Endothelial cell of umbilical vein (primary cell): ENCODE measurements around the gene DLG1. TPM values are rescaled to one million over a fixed set of nuclear protein-coding genes. Genes with fewer than 3 reads are reported as not detected.

Experiments used
- BruUV-seq: library from RNA; stranded (reverse); fragments of 400-500 nt; replicated peaks from 2 replicates; lab custom pipeline; 2021; lab: Mats Ljungman, UMichigan
- CTCF ChIA-PET: fragments of 300-600, 350-600 bp; sonication (Branson Sonifier 250); formaldehyde crosslinking; loops from one replicate; lab custom pipeline; 2021; ENCODE audit warnings: antibody characterized with exemption, inconsistent platforms; lab: Charles Lee
- POLR2A ChIA-PET: fragments of 300-600, 350-600 bp; sonication (Branson Sonifier 250); formaldehyde crosslinking; loops from one replicate; lab custom pipeline; 2021; ENCODE audit warnings: antibody characterized with exemption, inconsistent platforms; lab: Charles Lee
- DNase-seq: peaks from one replicate; pipeline ENCODE4 v3.0.0-alpha.2; 2011; ENCODE audit warnings: low read depth, low spot score
- FAIRE-seq: peaks from 2 replicates; lab custom pipeline; 2011; peaks lifted over from hg19 to GRCh38; lab: Jason Lieb, UNC
- H2AFZ ChIP-seq: 2 replicates; pipeline ENCODE4 v1.6.0; 2012; ENCODE audit warnings: low read depth, low read length, control low read depth, inconsistent platforms
- H3K27ac ChIP-seq: 2 replicates; pipeline ENCODE4 v1.5.1; 2011; ENCODE audit warnings: low read depth, mild to moderate bottlenecking, control low read depth, low read length, moderate library complexity; ENCODE audit not compliant: insufficient read depth
- H3K27me3 ChIP-seq, 2 experiments: 2 replicates each; pipeline versions ENCODE4 v1.6.0 to v1.6.1; 2011; ENCODE audit warnings: low read length in 2 of 2, mixed read lengths in 1 of 2; ENCODE audit not compliant: control insufficient read depth in 2 of 2, insufficient read depth in 2 of 2
- H3K36me3 ChIP-seq, 2 experiments: 2 replicates in 1 of 2; 3 replicates in 1 of 2; pipeline ENCODE4 v1.5.1; 2011; ENCODE audit warnings: low read length in 2 of 2, mild to moderate bottlenecking in 1 of 2, moderate library complexity in 1 of 2; ENCODE audit not compliant: control insufficient read depth in 2 of 2, insufficient read depth in 2 of 2; ENCODE audit errors: extremely low read depth in 1 of 2
- H3K4me1 ChIP-seq: 3 replicates; pipeline ENCODE4 v1.5.1; 2011; ENCODE audit warnings: mild to moderate bottlenecking, low read length; ENCODE audit not compliant: control insufficient read depth, insufficient read depth; ENCODE audit errors: extremely low read depth
- H3K4me2 ChIP-seq: 2 replicates; pipeline ENCODE4 v1.6.1; 2011; ENCODE audit warnings: low read length, control low read depth, mixed read lengths; ENCODE audit not compliant: insufficient read depth
- H3K4me3 ChIP-seq, 3 experiments: fragments of 200-600 bp in 1 of 3; sonication (generic), shearing (Covaris generic) in 1 of 3; replicated peaks in 1 of 3; 2 replicates each; pipeline ENCODE4 v1.5.1; 2011 to 2016; ENCODE audit warnings: control low read depth in 3 of 3, low read length in 3 of 3, mild to moderate bottlenecking in 2 of 3, inconsistent platforms in 1 of 3, low read depth in 1 of 3, moderate library complexity in 1 of 3; ENCODE audit not compliant: insufficient read depth in 1 of 3
- H3K79me2 ChIP-seq: 2 replicates; pipeline ENCODE4 v1.6.0; 2012; ENCODE audit warnings: low read length, inconsistent platforms; ENCODE audit not compliant: control insufficient read depth, insufficient read depth
- H3K9ac ChIP-seq: replicated peaks from 2 replicates; pipeline ENCODE3; 2011; ENCODE audit warnings: low read length, control low read depth; ENCODE audit not compliant: insufficient read depth; ENCODE audit errors: extremely low read depth
- H3K9me1 ChIP-seq: replicated peaks from 3 replicates; pipeline ENCODE4 v1.6.0; 2011; ENCODE audit warnings: mild to moderate bottlenecking, low read length; ENCODE audit not compliant: control insufficient read depth, insufficient read depth; ENCODE audit errors: extremely low read depth
- H3K9me3 ChIP-seq: replicated peaks from 2 replicates; pipeline ENCODE4 v1.5.1; 2012; ENCODE audit warnings: low read length, inconsistent platforms; ENCODE audit not compliant: control insufficient read depth, insufficient read depth
- H4K20me1 ChIP-seq: replicated peaks from 2 replicates; pipeline ENCODE3; 2011; ENCODE audit warnings: mild to moderate bottlenecking, low read length; ENCODE audit not compliant: control insufficient read depth, insufficient read depth; ENCODE audit errors: extremely low read depth
- EZH2 ChIP-seq: IDR thresholded peaks from 2 replicates; pipeline ENCODE4 v1.6.1; 2012; ENCODE audit warnings: borderline replicate concordance, low read depth, mild to moderate bottlenecking, moderate library complexity, low read length, inconsistent platforms; ENCODE audit not compliant: severe bottlenecking
- FOS ChIP-seq: IDR thresholded peaks from 2 replicates; pipeline ENCODE4 v1.6.1; 2011; ENCODE audit warnings: mild to moderate bottlenecking, low read length, moderate library complexity, borderline replicate concordance; ENCODE audit not compliant: insufficient read depth
- GATA2 ChIP-seq: IDR thresholded peaks from 2 replicates; pipeline ENCODE4 v1.7.0; 2011; ENCODE audit warnings: low read depth, mild to moderate bottlenecking, moderate library complexity, mixed read lengths, low read length; ENCODE audit not compliant: insufficient read length, insufficient read depth
- JUN ChIP-seq: IDR thresholded peaks from 2 replicates; pipeline ENCODE4 v1.6.1; 2011; ENCODE audit warnings: borderline replicate concordance, low read depth; ENCODE audit not compliant: insufficient read length, insufficient read depth
- MAX ChIP-seq: IDR thresholded peaks from 2 replicates; pipeline ENCODE4 v1.6.1; 2011; ENCODE audit not compliant: insufficient read depth, insufficient read length
- MYC ChIP-seq: IDR thresholded peaks from one replicate; pipeline ENCODE4 v1.6.1; 2011; ENCODE audit warnings: mild to moderate bottlenecking, low read depth, low read length
- POLR2A ChIP-seq: IDR thresholded peaks from 2 replicates; pipeline ENCODE4 v1.6.1; 2012; ENCODE audit warnings: low read depth, mild to moderate bottlenecking, control low read depth, low read length
- POLR2AphosphoS5 ChIP-seq: IDR thresholded peaks from 2 replicates; pipeline ENCODE4 v1.6.1; 2012; ENCODE audit warnings: low read depth, mild to moderate bottlenecking, control low read depth, low read length, moderate library complexity; ENCODE audit not compliant: insufficient read depth
- dilution Hi-C: fragments of 300-500 bp; cut with MboI; formaldehyde crosslinking; loops from one replicate; pipeline ENCODE4 v1.15.0; 2019; ENCODE audit warnings: low sequenced_read_pairs; ENCODE audit not compliant: extremely low pct_ligation_motif_present
- intact Hi-C: fragments of 100-400 bp; cut with micrococcal nuclease; formaldehyde crosslinking; loops from one replicate; pipeline ENCODE4 v1.10.0; 2022
- polyA plus RNA-seq, 4 experiments: library from polyadenylated mRNA; depleted of rRNA in 3 of 4; stranded (reverse) in 3 of 4; unstranded in 1 of 4; fragments of >200 nt; gene quantifications; 2 replicates each; pipeline versions ENCODE4 v1.2.1 to v1.2.3, GENCODE V29; 2011 to 2012; ENCODE audit warnings: missing spikeins in 1 of 4
- total RNA-seq: library from RNA; stranded (reverse); gene quantifications from 2 replicates; pipeline ENCODE4 v1.2.3, GENCODE V29; 2021
- TF ChIP-seq, protein P1 (sequence below), 2 donors: IDR thresholded peaks; 1 replicate in 1 of 2; 2 replicates in 1 of 2; pipeline ENCODE4 v1.5.1; 2011; ENCODE audit warnings: low read length in 2 of 2, mild to moderate bottlenecking in 2 of 2, moderate library complexity in 2 of 2, control low read depth in 1 of 2, inconsistent platforms in 1 of 2, low read depth in 1 of 2; ENCODE audit not compliant: insufficient read depth in 1 of 2; ENCODE audit errors: extremely low read depth in 1 of 2

DLG1 gene
- total and polyA plus RNA-seq, 2 donors (not counting 3 experiments of a cell fraction or from before 2014, with no cell fraction given): 26.5 to 80.1 TPM

GRCh38 chr3:197343111-197343510 is 44.7 kb upstream of the DLG1 start:
- CTCF ChIA-PET: interaction anchor here (0.9 kb wide), 1 partner anchor 12 kb away, joined by 4 read pairs; no protein-coding TSS in a partner anchor
- FAIRE-seq (no peak), DNase-seq (no peak)
- no peaks in the 10 kb centered on the region for H3K79me2 ChIP-seq
- H3K4me2 ChIP-seq: no peak overlapping the region
- BruUV-seq: no TSS peak
- no peaks in the 10 kb centered on the region for H4K20me1 ChIP-seq
- H3K4me3 ChIP-seq: no peak overlapping the region
- H2AFZ ChIP-seq: no peak overlapping the region
- no peaks in the 10 kb centered on the region for H3K9me3 ChIP-seq
- no peaks in the 10 kb centered on the region for H3K4me1 ChIP-seq
- no peak overlapping the region for H3K9ac ChIP-seq
- dilution Hi-C loops (no loop called here), intact Hi-C loops (no loop called here)
- TF ChIP-seq JUN (no peak), MAX (no peak), POLR2A (no peak), POLR2AphosphoS5 (no peak), EZH2 (no peak), FOS (no peak), GATA2 (no peak), MYC (no peak)
- TF ChIP-seq, protein P1, sequence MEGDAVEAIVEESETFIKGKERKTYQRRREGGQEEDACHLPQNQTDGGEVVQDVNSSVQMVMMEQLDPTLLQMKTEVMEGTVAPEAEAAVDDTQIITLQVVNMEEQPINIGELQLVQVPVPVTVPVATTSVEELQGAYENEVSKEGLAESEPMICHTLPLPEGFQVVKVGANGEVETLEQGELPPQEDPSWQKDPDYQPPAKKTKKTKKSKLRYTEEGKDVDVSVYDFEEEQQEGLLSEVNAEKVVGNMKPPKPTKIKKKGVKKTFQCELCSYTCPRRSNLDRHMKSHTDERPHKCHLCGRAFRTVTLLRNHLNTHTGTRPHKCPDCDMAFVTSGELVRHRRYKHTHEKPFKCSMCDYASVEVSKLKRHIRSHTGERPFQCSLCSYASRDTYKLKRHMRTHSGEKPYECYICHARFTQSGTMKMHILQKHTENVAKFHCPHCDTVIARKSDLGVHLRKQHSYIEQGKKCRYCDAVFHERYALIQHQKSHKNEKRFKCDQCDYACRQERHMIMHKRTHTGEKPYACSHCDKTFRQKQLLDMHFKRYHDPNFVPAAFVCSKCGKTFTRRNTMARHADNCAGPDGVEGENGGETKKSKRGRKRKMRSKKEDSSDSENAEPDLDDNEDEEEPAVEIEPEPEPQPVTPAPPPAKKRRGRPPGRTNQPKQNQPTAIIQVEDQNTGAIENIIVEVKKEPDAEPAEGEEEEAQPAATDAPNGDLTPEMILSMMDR (IDR thresholded peaks at IDR 0.05; ENCODE audit: extremely low read depth in 1 of 2, insufficient read depth in 1 of 2, low read depth in 1 of 2, low read length in 2 of 2): no peak
- H3K27me3 ChIP-seq: no peaks in the 10 kb centered on the region
- H3K27ac ChIP-seq: no peak overlapping the region
- H3K36me3 ChIP-seq: no peaks in the 10 kb centered on the region
- POLR2A ChIA-PET: no interaction called here
- H3K9me1 ChIP-seq: no peaks in the 10 kb centered on the region
